GM21619 (cell line): ENCODE measurements around the gene UFSP2.

Source experiments
- ATAC-seq: cut with Tn5 transposase; IDR thresholded peaks from one replicate; pipeline ENCODE4 v1.9.1; 2021; ENCODE audit not compliant: unreplicated experiment

The UFSP2 gene, protein sequence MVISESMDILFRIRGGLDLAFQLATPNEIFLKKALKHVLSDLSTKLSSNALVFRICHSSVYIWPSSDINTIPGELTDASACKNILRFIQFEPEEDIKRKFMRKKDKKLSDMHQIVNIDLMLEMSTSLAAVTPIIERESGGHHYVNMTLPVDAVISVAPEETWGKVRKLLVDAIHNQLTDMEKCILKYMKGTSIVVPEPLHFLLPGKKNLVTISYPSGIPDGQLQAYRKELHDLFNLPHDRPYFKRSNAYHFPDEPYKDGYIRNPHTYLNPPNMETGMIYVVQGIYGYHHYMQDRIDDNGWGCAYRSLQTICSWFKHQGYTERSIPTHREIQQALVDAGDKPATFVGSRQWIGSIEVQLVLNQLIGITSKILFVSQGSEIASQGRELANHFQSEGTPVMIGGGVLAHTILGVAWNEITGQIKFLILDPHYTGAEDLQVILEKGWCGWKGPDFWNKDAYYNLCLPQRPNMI

GRCh38 chr4:185425647-185426352 is at the start of gene UFSP2:
Gene UFSP2 (minus strand): TSS chr4:185425964. CDS start chr4:185425868, 96 bp downstream.
- ATAC-seq: peak; percentile 92

- ATAC-seq: no peak
Measured at GRCh38 chr4:185473247-185473646, 47.5 kb upstream of the UFSP2 start.

GRCh38 chr4:185472103-185472542 is 46.4 kb upstream of the UFSP2 start:
- ATAC-seq: no peak

- peak; percentile 82 for ATAC-seq
Measured at GRCh38 chr4:185471235-185472102, 45.7 kb upstream of the UFSP2 start, which contains the start of gene CCDC110. Gene CCDC110 (minus strand): TSS chr4:185471733. CDS start chr4:185471683, 50 bp downstream.

DNA sequence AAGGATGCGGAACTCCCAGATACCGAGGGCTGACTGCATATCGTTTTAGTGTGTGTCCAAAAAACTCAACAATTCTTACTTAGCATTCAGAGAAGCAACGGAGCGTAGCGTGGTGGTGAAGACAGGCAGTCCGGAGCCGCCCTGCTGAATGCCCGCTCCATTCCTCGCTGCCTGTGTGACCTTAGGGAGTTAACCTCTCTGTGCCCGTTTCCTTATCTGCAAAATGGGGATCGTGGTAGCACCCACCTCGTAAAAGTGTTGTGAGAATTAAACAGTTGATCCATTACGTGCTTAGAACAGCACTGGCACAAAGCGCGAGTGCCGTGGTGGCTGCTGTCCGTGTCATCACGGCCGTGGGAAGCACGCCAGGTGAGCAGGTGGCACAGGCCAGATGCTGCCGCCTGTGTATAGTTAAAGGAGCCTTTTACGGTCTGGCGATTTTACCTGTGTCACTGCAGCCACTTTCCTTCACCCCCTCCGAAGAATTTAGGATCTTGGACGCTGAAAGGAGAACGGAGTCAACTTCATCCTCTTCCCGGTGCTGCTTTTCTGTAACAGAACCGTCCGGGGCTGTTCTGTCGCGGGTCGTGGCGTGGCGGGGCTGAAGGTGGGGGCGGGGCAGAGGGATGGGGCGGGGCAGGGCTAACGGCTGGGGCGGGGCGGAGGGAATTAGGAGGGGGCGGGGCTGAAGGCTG is 44.9 kb upstream of the UFSP2 start:
- ATAC-seq: no peak

DNA sequence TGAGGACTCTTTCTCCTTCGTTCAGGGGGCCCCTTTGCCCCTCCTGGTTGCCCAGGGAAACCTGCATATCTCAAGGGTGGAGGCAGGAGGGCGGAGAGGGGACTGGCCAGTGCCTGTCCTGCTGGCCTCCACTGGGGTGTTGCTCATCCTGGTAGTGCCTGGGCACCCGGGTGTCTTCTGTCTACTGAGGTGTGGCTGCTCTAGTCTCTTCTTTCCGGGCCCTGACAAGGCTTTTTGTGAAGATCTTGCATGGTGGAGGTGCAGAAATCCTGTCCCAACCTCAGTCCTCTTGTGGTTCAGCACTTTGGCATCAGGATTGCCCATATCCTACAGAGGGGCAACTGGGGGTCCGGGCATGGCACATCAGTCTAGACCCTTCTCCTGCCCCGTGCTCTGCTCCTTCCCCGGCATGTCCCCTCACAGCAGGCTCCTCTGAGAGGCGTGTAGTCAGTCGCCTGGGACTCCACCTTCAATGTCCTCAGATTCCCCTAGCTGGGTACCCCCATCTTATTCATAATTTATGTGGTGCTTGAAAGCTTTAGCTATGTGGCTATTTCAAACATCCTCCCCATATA is 43.9 kb upstream of the UFSP2 start:
- ATAC-seq: no peak

DNA sequence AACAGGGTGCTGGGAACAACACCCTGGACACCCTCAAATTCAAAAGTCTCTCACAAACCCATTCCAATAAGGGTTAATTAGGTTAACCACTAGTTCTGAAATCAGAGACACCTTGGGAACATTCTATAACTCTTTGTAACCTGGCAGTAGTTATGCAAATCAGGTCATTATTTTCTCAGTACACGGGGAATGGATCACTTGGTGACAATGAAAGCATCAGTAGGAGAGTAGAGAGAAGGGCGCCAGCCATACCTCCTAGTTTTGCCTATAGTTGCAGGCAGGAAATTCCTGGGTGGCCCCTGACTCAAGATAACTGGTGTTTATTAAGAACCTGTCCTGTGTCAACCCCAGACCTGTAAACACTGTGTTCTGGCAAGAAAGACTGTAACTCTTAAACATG is 43.2 kb upstream of the UFSP2 start:
- ATAC-seq: no peak

- no peak for ATAC-seq
Measured at GRCh38 chr4:185467991-185468390, 42.2 kb upstream of the UFSP2 start.

DNA sequence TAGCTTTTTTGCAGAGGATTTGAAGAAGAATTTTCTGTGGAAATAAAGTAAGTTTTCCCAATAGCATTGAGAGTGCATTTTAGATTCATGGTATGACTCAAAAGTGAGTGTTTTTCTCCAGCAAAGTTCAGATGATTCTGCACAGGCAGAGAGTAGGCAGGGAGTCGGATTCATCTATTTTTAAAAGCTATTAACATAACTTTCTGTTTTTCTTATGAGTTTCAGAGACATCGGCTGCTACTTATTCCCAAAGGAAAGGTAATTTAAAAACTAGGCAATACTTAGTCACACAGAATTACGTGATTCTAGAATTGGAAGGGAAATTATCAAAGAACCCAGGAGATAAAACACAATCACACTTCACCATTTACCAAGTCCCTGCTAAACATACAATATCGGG is 41.3 kb upstream of the UFSP2 start:
- ATAC-seq: no peak

DNA sequence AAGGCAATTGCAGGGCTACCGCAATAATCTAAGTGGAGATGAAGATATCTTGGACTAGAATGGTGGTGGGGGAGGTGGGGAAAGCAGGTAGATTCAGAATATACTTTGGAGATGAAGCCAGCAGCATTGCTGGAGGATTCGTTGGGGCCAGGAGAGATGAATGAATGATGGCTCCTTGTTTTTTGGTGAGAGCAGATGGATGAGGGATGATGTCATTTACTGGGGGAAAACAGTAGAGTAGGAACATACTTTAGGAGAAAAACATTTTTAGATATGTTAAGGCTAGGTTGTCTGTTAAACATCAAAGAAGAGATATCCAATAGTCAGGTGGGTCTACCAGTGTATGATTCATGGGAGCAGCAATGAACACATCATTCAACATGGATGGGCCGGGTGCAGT is 39.9 kb upstream of the UFSP2 start:
- ATAC-seq: no peak

DNA sequence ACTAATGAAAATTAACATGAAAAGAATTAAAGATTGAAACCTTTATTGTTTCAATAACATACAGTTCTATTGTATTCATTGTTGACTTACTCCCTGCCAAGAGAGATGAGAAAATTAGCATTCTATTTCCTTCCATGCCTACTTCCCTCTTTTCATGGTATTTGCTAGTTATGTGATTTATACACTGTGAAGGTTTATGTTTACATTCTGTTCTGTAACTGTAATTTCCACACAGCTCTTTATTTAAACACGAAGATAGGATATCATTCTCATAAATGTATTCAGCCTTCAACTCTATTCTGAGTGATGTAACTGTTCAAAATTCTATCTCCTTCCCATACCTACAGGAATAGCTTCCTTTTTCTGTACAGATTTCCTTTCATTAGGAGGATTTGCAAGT is 39.1 kb upstream of the UFSP2 start:
- ATAC-seq: no peak

- no peak for ATAC-seq
Measured at GRCh38 chr4:185464183-185464582, 38.4 kb upstream of the UFSP2 start.

DNA sequence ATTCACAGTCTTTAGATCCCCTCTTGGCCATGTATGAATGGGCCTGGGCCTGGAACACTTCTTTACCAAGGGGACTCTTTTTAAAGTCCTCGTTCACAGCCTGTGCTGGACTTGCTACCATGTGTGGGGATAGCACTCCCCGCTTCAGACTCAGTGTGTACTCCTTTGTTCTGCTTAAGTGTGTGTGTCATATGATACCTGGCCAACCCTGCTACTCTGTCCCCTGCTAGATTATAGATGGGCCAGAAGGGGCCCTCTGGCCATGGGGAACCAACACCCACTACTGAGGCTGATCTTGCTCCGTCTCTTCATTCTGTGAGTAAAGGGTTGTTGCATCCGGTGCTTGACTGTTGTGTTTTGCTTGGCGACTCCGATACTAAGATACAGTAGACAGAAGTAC is 37.8 kb upstream of the UFSP2 start:
- ATAC-seq: no peak

DNA sequence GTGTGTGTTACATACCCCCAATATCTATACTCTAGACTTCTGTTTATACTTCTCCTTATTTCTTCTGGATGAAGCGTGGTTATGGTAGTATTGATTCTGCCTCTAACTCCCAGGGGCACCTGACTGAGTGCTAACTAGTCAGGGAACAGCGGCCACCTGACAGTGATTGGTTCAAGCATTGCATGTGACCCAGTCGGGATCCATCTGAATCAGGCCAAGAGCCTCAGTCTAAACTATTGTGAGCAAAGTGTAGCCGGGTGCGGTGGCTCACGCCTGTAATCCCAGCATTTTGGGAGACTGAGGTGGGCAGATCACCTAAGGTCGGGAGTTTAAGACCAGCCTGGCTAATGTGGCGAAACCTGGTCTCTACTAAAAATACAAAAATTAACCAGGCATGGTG is 35.8 kb upstream of the UFSP2 start:
- ATAC-seq: no peak

GRCh38 chr4:185457136-185457535 is 31.4 kb upstream of the UFSP2 start:
- no peak for ATAC-seq

DNA sequence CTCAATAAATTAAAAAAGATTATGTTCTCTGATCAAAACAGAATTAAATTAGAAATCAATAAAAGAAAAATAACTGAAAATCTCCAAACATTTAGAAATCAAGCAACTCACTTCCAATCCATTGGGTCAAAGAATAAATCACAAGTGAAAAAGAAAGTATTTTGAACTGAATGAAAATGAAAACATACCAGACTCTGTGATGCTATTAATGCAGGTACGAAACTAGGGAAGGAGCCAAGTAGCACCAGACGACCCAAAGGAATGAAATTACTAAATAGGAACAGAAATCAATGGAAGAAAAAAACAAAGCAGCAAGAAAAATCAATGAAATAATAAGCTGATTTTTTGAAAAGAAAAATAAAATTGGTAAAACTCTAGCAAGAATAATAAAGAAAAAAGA is 30.4 kb upstream of the UFSP2 start:
- no peak for ATAC-seq

GRCh38 chr4:185445209-185445608 is 19.4 kb upstream of the UFSP2 start:
- ATAC-seq: no peak

- ATAC-seq: no peak
Measured at GRCh38 chr4:185441479-185441878, 15.7 kb upstream of the UFSP2 start.

GRCh38 chr4:185437809-185438208 is 12.0 kb upstream of the UFSP2 start:
- ATAC-seq: peak; percentile 64

GRCh38 chr4:185435466-185435865 is 9.7 kb upstream of the UFSP2 start:
- ATAC-seq: no peak
